Muscle layer of colon (tissue), 2 donors: ENCODE measurements around the gene STUB1.
A peak's percentile ranks its signal among the peaks of the same experiment; 100 is the strongest.

ENCODE experiments used
- H3K27ac ChIP-seq: one replicate; pipeline ENCODE4 v1.7.0; 2013; ENCODE audit warnings: low read depth, mild to moderate bottlenecking, low read length, moderate library complexity
- H3K27me3 ChIP-seq, 2 donors: one replicate each; pipeline ENCODE4 v1.7.0; 2013; ENCODE audit warnings: low read length in 2 of 2, mild to moderate bottlenecking in 2 of 2; ENCODE audit not compliant: insufficient read depth in 2 of 2, control insufficient read depth in 1 of 2
- H3K36me3 ChIP-seq: one replicate; pipeline ENCODE4 v1.7.0; 2013; ENCODE audit warnings: mild to moderate bottlenecking, low read length; ENCODE audit not compliant: insufficient read depth
- H3K4me1 ChIP-seq: one replicate; pipeline ENCODE4 v1.7.0; 2013; ENCODE audit warnings: mild to moderate bottlenecking, low read length; ENCODE audit not compliant: insufficient read depth
- H3K4me3 ChIP-seq, 2 donors: one replicate each; pipeline ENCODE4 v1.7.0; 2013; ENCODE audit warnings: low read length in 2 of 2, low read depth in 1 of 2, mild to moderate bottlenecking in 1 of 2, moderate library complexity in 1 of 2
- H3K9ac ChIP-seq: one replicate; pipeline ENCODE4 v1.7.0; 2013; ENCODE audit warnings: low read length
- H3K9me3 ChIP-seq: one replicate; pipeline ENCODE4 v1.7.0; 2013; ENCODE audit warnings: mild to moderate bottlenecking, low read length
- donor health status: abdominal sarcoma.
- donor health status: Adenocarcinoma of cecum.

STUB1 gene

GRCh38 chr16:720990-721764 lies 41.0 kb downstream of the STUB1 start, which contains the start of gene ANTKMT:
ANTKMT (plus strand) TSS chr16:721146; CDS start chr16:721275, 129 bp downstream.
- H3K27ac ChIP-seq, result peak within 1 kb of the TSS; percentile 98
- H3K27me3 ChIP-seq, result peaks cover 6 to 31% of the 10 kb centered on the region in 2 donors
- H3K9me3 ChIP-seq, result no peaks in the 10 kb centered on the region
- peak within 1 kb of the TSS; percentile 68 to 91 for H3K4me3 ChIP-seq
- peaks cover 25% of the 10 kb centered on the region for H3K4me1 ChIP-seq
- no peaks in the 10 kb centered on the region for H3K36me3 ChIP-seq
- H3K9ac ChIP-seq, result peak within 1 kb of the TSS; percentile 27

GRCh38 chr16:721765-722540 lies 41.7 kb downstream of the STUB1 start:
- Histone ChIP-seq H3K4me1 (peaks cover 25% of the 10 kb centered on the region), H3K9me3 (no peaks in the 10 kb centered on the region), H3K27ac (no peak overlapping the region), H3K4me3 (peak overlapping the region; percentile 68 to 91), H3K9ac (no peak overlapping the region), H3K36me3 (no peaks in the 10 kb centered on the region), H3K27me3 (peaks cover 11 to 29% of the 10 kb centered on the region in 2 donors)

GRCh38 chr16:722835-723633 lies 42.8 kb downstream of the STUB1 start:
- H3K4me1 ChIP-seq, result peaks cover 30% of the 10 kb centered on the region
- H3K9ac ChIP-seq, result no peak overlapping the region
- no peak overlapping the region for H3K4me3 ChIP-seq
- no peaks in the 10 kb centered on the region for H3K9me3 ChIP-seq
- H3K27me3 ChIP-seq, result peaks cover 16 to 36% of the 10 kb centered on the region in 2 donors
- no peak overlapping the region for H3K27ac ChIP-seq
- no peaks in the 10 kb centered on the region for H3K36me3 ChIP-seq

- H3K27ac ChIP-seq, result no peak overlapping the region
- H3K4me3 ChIP-seq, result no peak overlapping the region
- no peaks in the 10 kb centered on the region for H3K9me3 ChIP-seq
- H3K9ac ChIP-seq, result no peak overlapping the region
- H3K36me3 ChIP-seq, result no peaks in the 10 kb centered on the region
- H3K27me3 ChIP-seq, result peaks cover 16 to 41% of the 10 kb centered on the region in 2 donors
- peaks cover 30% of the 10 kb centered on the region for H3K4me1 ChIP-seq
These were observed 43.5 kb downstream of the STUB1 start for GRCh38 chr16:723695-724094.

GRCh38 chr16:724188-725040 lies 44.2 kb downstream of the STUB1 start:
- H3K4me1 ChIP-seq, result peaks cover 28% of the 10 kb centered on the region

GRCh38 chr16:725041-725376 lies 44.8 kb downstream of the STUB1 start:
- no peak overlapping the region for H3K9ac ChIP-seq
- H3K27ac ChIP-seq, result no peak overlapping the region
- no peaks in the 10 kb centered on the region for H3K9me3 ChIP-seq
- H3K36me3 ChIP-seq, result no peaks in the 10 kb centered on the region
- peaks cover 22% of the 10 kb centered on the region for H3K4me1 ChIP-seq
- H3K27me3 ChIP-seq, result peaks cover 16 to 48% of the 10 kb centered on the region in 2 donors
- H3K4me3 ChIP-seq, result no peak overlapping the region

More at GRCh38 chr16:724188-725040, 44.2 kb downstream of the STUB1 start:
- H3K27me3 ChIP-seq, result peaks cover 16 to 46% of the 10 kb centered on the region in 2 donors
- no peak overlapping the region for H3K27ac ChIP-seq
- no peaks in the 10 kb centered on the region for H3K36me3 ChIP-seq
- no peak overlapping the region for H3K9ac ChIP-seq
- no peak overlapping the region for H3K4me3 ChIP-seq
- no peaks in the 10 kb centered on the region for H3K9me3 ChIP-seq

- Histone ChIP-seq H3K27ac (no peak overlapping the region), H3K27me3 (peaks cover 16 to 48% of the 10 kb centered on the region in 2 donors), H3K9me3 (no peaks in the 10 kb centered on the region), H3K4me3 (no peak overlapping the region), H3K4me1 (peaks cover 17% of the 10 kb centered on the region), H3K36me3 (no peaks in the 10 kb centered on the region), H3K9ac (no peak overlapping the region)
These were observed 45.4 kb downstream of the STUB1 start for GRCh38 chr16:725463-726187.

GRCh38 chr16:726188-726437 lies 45.9 kb downstream of the STUB1 start:
- no peaks in the 10 kb centered on the region for H3K36me3 ChIP-seq
- no peak overlapping the region for H3K4me3 ChIP-seq
- H3K27ac ChIP-seq, result no peak overlapping the region
- peaks cover 16 to 48% of the 10 kb centered on the region in 2 donors for H3K27me3 ChIP-seq
- peaks cover 17% of the 10 kb centered on the region for H3K4me1 ChIP-seq
- no peaks in the 10 kb centered on the region for H3K9me3 ChIP-seq
- H3K9ac ChIP-seq, result no peak overlapping the region

- H3K9me3 ChIP-seq, result no peaks in the 10 kb centered on the region
- no peaks in the 10 kb centered on the region for H3K36me3 ChIP-seq
- H3K27me3 ChIP-seq, result peaks cover 16 to 48% of the 10 kb centered on the region in 2 donors
- no peak within 1 kb of the TSS for H3K9ac ChIP-seq
- H3K27ac ChIP-seq, result no peak within 1 kb of the TSS
- H3K4me1 ChIP-seq, result peaks cover 15% of the 10 kb centered on the region
- peak within 1 kb of the TSS; percentile 23 to 47 for H3K4me3 ChIP-seq
These were observed 46.5 kb downstream of the STUB1 start, which contains the start of the genes CCDC78 and HAGHL for GRCh38 chr16:726438-727290. CCDC78 (minus strand) TSS chr16:726443; CDS start chr16:726367, 76 bp downstream. HAGHL (plus strand) TSS chr16:727106; CDS start chr16:727510, 404 bp downstream.
